ENCODE data around the gene VAPA.
A peak's percentile ranks its signal among the peaks of the same experiment; 100 is the strongest.
"Not testable (repeated sequence)": the region's sequence is repeated elsewhere in the genome, so short reads cannot be mapped to it uniquely, and the experiment has no call there.

VAPA gene

DNA sequence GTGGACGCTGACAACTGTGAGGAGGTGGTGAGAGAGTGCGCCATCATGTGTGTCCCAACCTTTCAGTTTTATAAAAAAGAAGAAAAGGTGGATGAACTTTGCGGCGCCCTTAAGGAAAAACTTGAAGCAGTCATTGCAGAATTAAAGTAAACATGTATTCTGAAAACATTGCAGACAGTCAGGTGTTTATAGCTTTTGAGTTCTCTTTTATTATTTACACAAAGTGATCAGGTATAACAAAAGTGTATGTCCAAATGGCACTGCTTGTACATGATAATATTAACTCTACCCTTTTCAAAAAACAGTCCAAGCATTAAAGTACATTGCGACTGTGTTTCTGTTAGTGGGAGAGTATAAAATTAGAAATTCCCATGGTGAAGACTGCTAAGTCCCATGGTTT, 25.8 kb upstream of the VAPA start:
- no peak for DNase-seq

DNA sequence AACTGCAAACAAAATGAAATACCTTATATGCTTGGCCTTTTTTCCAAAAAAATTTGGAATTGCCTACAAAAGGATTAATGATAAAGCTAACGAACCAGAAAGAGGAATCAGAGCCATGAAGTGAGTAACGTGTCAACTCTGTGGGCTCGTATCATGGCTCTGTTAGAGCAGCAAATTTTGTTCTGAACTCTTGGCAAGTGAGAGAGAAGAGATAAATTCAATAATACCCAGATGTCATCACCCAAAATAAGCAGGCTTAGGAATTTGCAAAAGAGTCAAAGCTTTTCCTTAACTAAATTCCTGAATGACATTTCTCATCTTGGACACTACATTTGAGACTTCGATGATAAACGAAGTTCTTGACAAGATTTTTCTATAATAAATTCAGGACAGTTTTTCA, 23.6 kb upstream of the VAPA start:
- DNase-seq = no peak

DNA sequence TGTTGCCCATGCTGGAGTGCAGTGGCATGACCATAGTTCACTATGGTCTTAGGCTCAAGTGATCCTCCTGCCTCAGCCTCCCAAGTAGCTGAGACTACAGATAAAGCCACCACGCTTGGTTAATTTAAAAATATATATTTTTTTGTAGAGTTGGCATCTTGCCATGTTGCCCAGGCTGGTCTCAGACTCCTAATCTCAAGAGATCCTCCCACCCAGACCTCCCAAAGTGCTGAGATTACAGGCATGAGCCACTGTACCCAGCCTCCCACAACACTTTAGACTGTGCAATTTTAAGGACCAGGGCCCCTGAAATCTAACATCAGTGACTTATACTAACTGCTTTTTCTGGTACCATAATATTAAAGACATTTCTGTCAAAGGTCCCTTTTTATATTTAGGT, 22.9 kb upstream of the VAPA start:
- DNase-seq = no peak

DNA sequence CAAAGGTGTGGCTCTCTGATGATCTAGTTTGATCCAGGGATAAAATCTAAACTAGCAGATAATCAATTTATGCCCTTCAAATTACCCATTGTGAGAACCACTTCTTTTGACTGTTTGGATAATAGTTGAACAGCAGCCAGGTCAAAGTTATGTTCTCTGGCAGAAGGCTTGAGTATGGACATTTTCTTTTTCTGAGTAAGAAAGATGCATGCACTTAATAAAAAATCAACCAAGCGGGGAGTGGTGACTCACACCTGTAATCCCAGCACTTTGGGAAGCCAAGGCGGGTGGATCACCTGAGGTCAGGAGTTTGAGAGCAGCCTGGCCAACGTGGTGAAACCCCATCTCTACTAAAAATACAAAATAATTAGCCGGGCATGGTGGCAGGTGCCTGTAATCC, 22.3 kb upstream of the VAPA start:
- not testable (repeated sequence) for DNase-seq

DNA sequence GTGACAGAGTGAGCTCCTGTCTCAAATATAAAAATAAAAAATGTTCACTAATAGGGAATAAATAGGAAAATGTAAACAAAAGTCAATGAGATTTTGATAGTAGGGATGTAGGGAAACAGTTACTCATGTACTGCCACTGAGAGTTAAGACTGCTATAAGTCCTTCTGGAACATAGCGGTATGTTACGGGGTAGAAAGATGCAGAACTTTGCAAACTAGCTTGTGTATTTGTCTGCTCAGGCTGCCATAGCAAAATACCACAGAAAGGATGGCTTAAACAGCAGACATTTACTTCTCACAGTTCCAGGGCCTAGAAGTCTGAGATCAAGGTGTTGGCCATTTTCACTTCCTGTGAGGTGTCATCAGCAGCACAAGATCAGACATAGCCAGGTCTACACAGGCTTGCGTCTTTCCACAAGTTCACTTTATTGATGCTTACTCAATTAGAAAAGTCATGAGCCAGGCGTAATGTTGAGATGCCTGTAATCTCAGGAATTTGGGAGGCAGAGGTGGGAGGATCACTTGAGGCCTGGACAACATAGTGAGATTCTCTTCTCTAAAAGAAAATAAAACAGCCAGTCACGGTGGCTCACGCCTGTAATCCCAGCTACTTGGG, 19.3 kb upstream of the VAPA start:
- DNase-seq = no peak

DNA sequence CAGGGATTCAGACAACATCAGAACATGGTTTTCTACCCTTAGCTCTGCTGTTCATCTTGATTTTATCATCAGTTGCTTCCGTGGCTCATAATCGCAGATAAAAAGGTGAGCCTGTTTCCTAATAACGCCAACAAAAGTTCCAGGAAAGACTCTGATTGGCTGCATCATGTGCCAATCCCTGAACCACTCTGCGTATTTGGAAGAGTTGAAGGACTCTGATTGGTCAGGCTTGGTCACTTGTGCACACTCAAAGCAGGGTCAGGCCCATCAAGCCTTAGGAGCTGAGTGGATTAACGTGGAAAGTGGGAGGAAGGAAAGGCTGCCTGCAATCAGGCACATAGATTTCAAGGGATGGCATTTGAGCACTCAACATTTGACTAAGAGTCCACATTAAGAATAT, 16.7 kb upstream of the VAPA start:
- no peak for DNase-seq

DNA sequence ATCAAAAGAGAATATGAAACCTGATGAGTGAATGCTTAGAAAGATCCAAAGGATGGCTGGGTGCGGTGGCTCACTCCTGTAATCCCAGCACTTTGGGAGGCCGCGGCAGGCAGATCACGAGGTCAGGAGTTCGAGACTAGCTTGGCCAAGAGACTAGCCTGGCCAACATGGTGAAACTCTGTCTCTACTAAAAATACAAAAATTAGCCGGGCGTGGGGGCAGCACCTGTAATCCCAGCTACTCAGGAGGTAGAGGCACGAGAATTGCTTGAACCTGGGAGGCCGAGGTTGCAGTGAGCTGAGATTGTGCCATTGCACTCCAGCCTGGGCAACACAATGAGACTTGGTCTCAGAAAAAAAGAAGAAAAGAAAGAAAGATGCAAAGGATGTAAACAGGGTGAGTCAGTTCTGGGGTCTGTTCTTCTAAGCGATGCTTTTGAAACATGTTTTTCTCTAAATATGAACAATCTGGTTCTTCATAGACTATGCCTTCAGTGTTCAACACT, 16.0 kb upstream of the VAPA start:
- DNase-seq = not testable (repeated sequence)

DNA sequence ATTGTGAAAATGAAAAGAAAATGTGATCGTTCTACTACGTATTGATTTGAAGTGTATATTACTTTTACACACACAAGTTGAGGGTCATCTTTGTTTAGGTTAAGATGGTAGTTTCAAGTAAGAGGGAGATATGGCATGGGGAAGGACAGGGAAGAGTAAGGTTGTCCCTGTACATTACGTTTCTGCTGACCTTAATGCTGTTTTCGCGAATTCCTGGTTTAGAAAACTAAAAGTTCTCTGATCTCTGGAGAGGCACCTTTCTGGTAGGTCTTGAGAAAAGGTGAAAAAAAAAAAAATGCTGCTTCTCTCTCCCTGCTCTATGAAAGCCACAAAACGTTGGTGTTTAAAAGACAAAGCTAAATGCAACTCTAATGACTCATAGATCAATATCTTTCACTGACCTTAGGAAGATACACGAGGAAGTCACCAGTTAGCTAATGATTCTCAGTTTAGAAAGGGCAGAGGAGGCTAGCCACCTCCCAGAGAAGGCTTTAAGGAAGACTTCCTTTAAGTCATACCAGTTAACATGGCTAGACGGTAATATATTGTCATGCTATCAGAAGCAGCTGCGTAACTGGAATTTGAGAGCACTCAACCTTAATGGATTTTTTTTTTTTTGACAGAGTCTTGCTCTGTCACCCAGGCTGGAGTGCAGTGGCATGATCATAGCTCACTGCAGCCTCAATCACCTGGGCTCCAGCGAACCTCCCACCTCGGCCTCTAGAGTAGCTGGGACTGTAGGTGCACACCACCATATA, 14.8 kb upstream of the VAPA start:
- peak; percentile 66 for DNase-seq

DNA sequence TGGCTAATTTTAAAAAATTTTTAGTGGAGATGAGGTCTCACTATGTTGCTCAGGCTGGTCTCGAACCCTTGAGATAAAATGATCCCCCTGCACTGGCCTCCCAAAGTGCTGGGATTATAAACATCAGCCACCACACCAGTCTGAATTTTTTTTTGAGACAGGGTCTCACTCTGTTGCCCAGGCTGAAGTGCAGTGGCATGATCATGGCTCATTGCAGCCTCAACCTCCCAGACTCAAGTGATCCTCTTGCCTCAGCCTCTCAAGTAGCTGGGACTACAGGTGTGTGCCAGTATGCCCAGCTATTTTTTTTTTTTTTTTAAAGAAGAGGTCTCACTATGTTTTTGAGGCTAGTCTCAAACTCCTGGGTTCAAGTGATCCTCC, 14.3 kb upstream of the VAPA start:
- not testable (repeated sequence) for DNase-seq

DNA sequence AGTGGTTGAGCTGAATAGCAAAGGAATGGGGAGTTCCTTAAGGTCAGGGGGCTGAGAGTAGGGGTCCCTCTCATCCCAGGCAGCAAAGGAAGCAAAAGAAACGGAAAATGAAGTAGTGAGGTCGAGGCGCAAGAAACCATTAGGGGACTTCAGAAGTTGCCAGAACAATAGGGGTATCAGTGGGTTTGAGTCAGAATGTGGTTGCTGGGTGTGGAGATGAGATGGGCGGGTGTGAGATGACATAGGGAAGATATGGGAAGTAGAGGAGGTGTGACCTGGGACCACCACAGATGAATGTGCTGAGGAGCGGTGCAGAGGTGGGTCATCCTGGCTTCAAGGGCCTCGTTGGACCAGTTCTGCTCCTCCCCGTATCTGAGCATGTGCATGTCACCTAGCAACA, 13.1 kb upstream of the VAPA start:
- no peak for DNase-seq

DNA sequence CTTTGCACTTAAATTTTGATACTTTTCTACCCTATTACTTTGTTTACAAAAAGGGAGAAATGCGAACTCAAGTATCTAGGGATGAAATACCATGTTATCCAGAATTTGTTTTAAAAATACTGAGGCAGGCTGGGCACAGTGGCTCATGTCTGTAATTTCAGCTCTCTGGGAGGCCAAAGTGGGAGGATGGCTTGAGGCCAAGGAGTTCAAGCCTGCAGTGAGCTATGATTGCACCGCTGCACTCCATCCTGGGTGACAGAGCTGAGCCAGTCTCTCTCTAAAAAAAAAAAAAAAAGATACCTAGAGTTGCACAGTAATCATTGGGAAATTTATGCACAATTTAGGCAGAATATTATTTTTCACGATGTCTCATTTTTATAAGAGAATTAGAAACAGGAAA, 12.4 kb upstream of the VAPA start:
- no peak for DNase-seq

DNA sequence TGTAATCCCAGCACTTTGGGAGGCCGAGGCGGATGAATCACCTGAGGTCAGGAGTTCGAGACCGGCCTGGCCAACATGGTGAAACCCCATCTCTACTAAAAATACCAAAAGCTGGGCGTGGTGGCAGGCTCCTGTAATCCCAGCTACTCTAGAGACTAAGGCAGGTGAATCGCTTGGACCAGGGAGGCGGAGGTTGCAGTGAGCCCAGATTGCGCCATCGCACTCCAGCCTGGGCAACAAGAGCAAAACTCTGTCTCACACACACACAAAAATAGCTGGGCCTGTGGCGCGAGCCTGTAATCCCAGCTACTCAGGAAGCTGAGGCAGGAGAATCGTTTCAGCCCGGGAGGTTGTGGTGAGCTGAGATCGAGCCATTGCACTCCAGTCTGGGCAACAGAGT, 11.6 kb upstream of the VAPA start:
- DNase-seq = not testable (repeated sequence)

DNA sequence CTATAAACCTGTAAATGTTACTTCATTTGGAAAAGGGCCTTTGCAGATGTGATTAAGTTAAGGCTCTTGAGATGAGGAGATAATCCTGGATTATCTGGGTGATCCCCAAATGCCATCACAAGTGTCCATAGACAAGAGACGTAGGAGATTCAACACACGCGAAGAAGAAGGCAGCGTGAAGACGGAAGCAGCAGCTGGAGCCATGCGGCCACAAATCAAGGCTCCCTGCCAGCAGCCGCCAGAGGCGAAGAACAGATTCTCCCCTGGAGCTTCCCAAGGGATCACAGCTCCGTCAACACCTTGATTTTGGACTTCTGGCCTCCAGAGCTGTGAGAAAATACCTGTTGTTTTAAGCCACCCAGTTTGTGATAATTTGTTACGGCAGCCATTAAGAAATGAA, 11.0 kb upstream of the VAPA start:
- DNase-seq = no peak

DNA sequence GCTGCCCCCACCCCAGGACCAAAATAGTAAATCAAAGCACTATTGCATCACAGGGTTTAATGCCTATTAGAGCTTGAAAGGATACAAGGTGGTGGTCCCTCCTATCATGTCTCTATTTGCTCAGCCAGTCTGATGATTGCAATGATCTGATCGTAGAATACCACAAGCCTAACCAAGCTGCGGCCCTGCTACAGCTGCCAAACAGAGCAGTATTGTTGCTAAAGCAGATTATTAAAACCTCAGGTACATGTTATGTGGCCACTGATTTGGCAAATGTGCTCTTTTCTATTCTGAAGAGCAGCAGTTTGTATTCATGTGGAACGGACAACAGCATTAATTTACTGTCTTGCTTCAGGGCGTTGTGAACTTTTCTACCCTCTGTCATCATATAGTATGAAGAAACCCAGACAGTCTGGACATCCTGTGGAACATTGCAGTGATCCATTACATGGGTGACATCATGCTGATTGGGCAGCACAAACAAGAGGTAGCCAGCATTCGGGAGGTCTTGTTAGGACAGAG, 8.4 kb upstream of the VAPA start:
- peak; percentile 55 for DNase-seq

DNA sequence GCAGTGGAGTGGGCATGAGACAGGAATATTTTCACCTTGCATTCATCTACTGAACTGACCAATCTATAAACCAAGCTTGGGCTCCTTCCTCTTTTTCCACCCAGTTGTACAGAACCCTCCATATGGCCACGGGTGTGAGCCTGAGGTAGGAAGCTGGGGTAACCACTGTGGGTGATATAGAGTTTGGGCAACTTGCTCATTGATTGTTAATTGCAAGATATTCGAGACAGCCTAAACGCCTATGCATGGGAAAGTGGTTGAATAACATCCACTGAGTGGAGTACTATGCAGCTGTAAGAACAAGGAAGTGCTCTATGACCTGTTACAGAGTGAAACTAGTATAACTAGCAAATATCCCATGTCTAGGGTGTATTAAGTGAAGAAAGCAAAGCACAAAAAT, 7.3 kb upstream of the VAPA start:
- DNase-seq = peak; percentile 42

DNA sequence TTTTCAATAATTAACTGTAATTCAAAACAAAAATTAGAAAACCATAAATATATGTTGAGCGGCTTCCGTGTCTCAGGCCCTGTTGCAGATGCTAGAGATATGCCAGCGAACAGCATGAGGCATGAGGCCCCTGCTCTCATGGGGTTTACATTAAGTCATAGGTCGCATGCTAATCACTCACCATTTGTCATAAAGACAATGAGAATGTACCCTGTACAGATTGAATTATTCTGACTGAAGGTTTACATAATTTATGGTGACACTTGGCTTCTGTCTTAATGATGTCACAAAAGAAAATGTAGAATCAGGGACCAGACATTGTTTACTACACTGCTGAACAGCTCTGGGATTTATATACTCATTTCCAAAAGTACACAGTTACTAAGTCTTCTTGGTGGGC, 5.9 kb upstream of the VAPA start:
- DNase-seq = no peak

DNA sequence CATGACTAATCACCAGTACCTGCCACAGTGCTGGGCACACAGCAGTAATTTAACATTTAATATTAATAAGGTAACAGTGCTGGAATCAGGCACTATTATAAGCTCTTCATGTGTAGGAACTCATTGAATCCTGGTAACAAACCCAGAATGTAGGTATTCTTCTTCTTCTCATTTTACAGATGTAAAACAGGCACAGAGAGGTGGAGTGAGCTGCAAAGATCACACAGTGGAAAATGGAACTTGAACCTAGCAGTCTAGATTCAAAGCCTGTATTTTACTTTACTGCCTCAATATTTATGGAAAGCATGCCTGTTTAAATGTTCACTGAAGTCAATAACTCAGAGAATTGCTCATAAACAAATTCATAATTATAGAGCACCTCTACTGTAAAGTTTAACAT, 3.7 kb upstream of the VAPA start:
- DNase-seq = no peak

DNA sequence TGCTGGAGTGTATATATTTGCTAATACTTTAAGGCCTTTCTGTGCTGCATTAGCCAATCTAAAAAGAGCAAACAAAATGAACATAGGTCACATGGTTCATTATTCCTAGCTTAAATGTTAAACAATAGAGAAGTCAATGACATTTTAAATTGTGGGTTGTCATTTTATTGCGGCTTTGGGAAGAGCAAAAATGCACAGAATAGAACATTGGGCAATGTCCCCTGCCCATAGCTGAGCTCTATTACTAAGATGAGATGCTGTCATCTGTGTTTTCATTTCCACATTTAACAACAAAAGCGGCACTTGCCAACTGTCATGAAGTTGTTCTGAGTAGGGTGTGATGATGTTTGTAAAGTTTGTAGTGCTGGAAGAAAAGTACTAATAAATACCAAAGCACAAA, 3.2 kb upstream of the VAPA start:
- peak; percentile 96 for DNase-seq

DNA sequence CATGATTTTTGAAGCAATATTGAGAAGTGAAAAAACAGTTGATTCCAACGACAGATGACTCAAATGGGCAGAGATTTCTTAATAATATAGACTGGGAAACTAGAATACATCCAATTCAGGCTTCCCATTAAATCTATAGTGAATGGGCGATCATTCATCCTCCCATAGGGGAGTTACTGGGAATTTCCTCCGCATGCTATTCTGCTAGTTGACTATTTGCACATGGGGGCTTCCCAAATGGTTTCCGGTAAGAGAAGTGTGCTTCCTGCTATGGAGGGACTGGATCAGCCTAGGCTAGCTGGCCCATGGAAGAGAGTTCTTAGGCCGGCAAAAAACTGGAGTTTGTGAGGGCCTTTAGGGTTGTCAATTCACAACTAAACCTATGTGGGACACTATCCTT, 2.6 kb upstream of the VAPA start:
- no peak for DNase-seq

DNA sequence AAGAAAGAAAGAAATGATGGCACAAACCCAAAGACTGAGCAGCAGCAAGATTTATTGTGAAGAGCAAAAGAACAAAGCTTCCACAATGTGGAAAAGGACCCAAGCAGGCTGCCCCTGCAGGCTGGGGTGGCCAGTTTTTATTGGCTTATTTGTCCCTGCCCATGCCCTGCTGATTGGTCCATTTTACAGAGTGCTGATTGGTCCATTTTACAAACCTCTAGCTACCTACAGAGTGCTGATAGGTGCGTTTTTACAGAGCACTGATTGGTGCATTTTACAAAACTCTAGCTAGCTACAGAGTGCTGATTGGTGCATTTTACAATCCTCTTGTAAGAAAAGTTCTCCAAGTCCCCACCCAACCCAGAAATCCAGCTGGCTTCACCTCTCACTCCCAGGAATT, 1.5 kb upstream of the VAPA start:
- DNase-seq = not testable (repeated sequence)

DNA sequence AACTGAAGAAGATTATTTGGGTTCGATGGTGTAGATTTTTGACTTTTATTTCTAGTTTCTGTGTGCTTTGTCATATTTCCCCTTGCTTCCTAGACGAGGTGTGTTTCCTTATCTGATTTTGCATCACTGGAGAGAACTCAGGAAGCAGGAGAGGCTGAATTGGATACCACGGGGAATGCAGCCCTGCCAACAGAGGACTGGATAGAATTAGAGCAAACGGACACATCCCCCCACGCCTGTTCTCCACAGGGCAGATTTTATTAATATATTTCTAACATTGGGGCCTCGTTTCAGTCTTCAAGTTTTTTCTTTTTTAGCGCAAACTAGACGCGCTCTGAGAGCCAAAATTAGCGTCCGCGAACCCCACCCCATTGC, 678 bp upstream of the VAPA start:
- DNase-seq = no peak

DNA sequence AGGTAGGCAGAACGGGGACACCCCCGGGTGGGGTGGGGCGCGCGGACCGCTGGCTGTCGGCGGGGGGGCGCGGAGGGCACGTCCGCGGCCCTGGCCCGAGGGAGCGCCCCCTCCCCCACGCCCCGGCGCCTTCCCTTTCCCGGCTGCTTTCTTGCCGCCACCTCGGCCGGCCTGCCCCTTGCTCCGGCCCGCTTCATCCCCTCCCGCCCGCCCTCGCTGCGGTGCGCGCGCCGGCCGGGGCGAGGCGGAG, 443 bp downstream of the VAPA start:
- DNase-seq = no peak

DNA sequence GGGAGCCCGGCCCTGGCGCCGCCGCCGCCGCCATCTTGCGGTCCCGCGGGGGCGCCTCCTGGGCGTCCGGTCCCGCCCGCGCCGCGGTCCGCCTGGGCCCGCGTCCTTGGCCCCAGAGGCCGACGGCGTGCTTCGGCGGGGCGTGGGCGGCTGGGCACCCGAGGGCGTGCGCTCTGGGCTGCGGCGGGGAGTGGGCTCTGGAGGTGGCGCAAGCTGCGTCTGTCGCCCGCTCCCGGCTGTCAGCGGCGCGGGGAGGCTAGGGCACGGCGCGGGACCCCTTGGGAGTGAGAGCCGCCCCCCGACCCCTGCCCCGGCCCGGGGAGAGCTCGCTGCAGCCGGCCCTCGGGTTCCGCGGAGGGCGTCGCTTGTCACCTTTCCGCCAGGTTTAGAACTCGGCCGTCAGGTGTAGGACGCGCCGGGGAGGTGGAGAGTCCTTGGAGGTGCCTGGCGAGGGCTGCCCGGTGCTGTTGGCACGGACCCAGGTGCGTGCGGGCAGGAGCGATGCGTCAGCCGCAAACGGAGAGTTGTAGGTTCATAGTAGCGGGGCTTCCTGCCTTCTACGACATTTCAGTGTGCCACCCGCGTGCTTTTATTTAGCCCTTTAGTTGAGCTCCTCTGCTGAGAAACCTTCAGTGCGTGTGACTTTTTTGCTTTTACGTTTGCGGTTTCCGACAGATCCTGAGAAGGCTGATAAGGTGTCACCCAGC, 921 bp downstream of the VAPA start:
- DNase-seq = peak; percentile 64
